Measurements from ENCODE around the gene CPAMD8.
"Not testable (repeated sequence)": the region's sequence is repeated elsewhere in the genome, so short reads cannot be mapped to it uniquely, and the experiment has no call there.

CPAMD8 gene

GRCh38 chr19:16996838-16997490 lies 29.6 kb downstream of the CPAMD8 start:
- not testable (repeated sequence) for DNase-seq

GRCh38 chr19:16988661-16989060 lies 37.9 kb downstream of the CPAMD8 start:
- no peak for DNase-seq

DNA sequence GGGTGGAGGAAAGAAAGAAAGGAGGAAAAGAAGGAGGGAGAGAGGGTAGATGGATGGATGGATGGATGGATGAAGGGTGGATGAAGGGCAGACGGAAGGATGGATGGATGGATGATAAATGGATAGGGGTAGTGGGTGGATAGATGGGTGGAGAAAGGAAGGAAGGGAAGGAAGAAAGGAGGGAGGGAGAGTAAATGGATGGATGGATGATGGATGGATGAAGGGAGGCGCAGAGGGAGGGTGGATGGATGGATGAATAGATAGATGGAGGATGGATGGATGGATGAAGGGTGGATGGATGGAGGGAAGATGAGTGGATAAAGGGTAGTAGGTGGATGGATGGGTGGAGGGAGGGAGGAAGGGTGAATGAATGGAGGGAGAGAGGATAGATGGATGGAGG lies 41.2 kb downstream of the CPAMD8 start:
- no peak for DNase-seq

DNA sequence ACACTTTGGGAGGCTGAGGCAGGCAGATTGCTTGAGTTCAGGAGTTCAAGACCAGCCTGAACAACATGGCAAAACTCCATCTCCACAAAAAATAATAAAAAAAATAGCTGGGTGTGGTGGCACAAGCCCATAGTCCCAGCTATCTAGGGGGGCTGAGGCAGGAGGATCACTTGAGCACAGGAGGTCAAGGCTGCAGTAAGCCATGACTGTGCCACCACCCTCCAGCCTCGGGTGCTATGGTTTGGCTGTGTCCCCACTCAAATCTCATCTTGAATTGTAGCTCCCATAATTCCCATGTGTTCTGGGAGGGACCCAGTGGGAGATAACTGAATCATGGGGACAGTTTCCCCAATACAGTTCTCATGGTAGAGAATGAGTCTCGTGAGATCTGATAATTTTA lies 44.0 kb downstream of the CPAMD8 start:
- DNase-seq: not testable (repeated sequence)

GRCh38 chr19:16978839-16979802 lies 47.5 kb downstream of the CPAMD8 start:
- no peak for DNase-seq

DNA sequence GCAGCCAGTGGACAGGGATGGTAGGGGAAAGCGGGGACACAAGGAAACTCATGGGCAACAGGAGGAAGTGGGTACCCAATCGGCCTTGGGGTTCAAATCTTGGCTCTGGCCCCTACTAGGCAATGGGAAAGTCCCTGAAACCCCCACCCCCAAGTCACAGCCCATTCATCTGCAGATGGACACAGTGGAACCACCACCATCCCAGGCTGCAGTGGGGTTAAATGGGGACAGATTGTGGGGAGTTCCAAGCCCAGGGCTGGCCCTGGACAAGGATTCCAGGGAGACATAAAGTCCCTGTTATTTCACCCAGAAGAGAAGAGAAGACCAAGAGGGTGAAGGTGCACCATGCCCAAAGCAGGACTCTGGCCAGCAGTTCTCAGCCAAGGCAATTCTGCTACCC lies 48.5 kb downstream of the CPAMD8 start:
- DNase-seq: no peak

- no peak for DNase-seq
Measured at GRCh38 chr19:16977306-16977705, 49.3 kb downstream of the CPAMD8 start.

- no peak for DNase-seq
Measured at GRCh38 chr19:16976446-16976845, 50.2 kb downstream of the CPAMD8 start.

DNA sequence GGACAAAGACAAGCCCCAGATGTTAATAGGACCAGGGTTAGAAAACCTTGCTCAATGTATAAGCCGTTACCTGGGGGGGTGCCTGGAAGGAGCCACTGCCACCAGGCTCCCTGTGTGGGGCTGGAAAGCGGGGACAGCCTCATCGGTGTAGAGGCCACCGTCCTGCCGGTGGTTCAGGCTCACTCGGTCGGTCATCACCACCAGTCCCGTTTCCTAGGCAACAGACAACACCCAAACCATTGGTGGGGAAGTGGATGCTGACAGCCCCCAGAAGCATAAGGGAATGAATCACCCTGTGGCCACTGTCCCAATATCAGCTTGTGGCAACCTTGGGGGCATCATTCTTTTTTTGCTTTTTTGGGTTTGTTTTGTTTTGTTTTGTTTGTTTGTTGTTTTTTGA lies 55.8 kb downstream of the CPAMD8 start:
- DNase-seq: no peak

- DNase-seq: no peak
Measured at GRCh38 chr19:16969135-16969534, 57.5 kb downstream of the CPAMD8 start.

- not testable (repeated sequence) for DNase-seq
Measured at GRCh38 chr19:16960996-16961822, 65.4 kb downstream of the CPAMD8 start.

GRCh38 chr19:16958277-16958676 lies 68.3 kb downstream of the CPAMD8 start:
- not testable (repeated sequence) for DNase-seq

- DNase-seq: no peak
Measured at GRCh38 chr19:16957855-16958254, 68.8 kb downstream of the CPAMD8 start.

DNA sequence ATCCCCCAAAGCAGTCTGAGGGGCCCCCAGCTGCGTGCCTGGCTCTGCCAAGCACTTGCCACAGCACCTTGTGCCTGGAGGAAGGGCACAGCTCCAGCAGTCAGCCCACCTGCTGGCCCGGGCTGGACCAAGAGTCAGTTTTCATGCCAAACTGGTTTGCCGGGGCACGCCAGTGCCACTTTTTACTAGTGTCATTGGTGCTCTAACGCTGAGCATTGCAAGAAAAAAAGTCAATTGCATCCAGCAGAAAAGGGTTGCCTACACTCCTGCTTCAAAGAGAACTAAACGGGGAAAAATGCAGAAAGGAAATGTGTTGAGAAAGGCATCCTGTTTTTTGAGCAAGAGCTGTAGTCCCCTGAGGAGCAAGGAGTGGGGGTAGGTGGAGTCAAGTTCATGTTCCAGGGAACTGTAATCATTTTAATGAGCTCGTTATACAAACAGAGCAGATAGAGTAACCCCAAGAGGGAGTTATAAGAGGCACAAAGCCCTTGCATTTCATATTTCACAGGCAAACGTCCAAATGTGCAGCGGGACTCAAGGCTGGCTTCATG lies 69.4 kb downstream of the CPAMD8 start:
- DNase-seq: no peak

- no peak for DNase-seq
Measured at GRCh38 chr19:16955161-16955560, 71.4 kb downstream of the CPAMD8 start.

DNA sequence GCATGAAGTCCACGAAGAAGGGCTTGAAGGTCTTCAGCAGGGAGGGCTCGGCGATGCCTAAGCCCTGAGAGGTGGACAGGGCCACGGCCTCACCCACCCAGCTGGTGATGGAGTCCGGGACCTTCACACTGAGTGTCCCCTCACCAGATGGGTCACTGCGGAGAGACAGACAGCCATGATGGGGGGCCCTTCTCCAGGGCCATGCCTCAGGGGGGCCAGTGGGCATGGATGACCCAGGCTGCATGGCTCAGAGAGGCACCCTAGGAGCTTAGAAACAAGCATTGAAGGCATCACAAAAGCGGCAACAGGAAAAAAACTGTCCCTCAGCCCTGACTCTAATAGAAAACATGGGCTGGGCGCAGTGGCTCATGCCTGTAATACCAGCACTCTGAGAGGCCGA lies 74.6 kb downstream of the CPAMD8 start:
- DNase-seq: no peak

- DNase-seq: no peak
Measured at GRCh38 chr19:16951529-16951928, 75.1 kb downstream of the CPAMD8 start.

GRCh38 chr19:16949496-16950023 lies 77.0 kb downstream of the CPAMD8 start:
- no peak for DNase-seq

GRCh38 chr19:16946951-16947940 lies 79.4 kb downstream of the CPAMD8 start:
- DNase-seq: no peak

DNA sequence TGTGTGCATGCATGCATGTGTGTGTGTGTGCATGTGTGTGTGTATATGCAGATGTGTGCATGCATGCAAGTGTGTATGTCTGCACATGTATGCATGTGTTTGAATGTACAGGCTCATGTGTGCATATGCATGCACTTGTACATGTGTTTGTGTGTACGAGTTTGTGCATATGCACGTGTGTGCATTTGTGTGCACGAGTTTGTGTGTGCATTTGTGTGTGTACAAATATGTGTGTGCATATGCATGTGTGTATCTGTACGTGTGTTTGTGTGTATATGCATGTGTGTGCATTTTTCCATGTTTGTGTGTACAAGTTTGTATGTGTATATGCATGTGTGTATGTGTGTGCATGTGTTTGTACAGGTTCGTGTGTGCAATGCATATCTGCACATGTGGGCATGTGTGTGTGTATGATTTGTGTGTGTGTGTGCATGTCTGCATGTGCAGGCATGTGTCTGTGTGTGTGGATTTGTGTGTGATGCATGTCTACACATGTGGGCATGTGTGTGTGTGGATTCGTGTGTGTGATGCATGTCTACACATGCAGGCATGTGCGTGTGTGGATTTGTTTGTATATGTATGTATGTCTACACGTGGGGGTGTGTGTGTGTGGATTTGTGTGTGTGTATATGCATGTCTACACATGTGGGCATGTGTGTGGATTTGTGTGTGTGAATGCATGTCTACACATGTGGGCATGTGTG lies 80.7 kb downstream of the CPAMD8 start:
- no peak for DNase-seq

DNA sequence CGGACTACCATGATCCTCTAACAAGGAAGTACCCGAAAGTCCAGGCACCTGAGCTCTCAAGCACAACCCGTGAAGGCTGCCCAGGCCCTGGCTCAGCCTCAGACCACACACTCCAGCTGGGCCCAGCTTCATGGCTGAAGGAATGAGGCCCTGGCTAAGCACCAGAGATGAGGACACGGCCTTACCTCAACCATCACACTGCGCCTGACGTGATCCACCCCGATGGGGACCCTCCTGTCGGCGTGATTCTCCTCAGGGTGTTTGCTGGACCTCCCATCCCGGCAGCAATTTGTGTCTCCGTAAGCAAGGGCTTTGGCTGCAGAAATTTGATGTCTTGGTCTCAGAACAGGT lies 81.3 kb downstream of the CPAMD8 start:
- no peak for DNase-seq

Data from NCI-H2029 treated with DMSO at 0.1 percent for 48 hours (cell line).